Activated CD8-positive, alpha-beta memory T cell treated with anti-CD3 and anti-CD28 coated beads, Interleukin-2, amount 10 ng/mL, durations not matched to agents 7 days and 5 days (primary cell): ENCODE measurements around the gene AKAP14. TPM values are rescaled to one million over a fixed set of nuclear protein-coding genes. Genes with fewer than 3 reads are reported as not detected.

Experiments
- ATAC-seq: fragments of 150-1000 bp; cut with Tn5 transposase; one replicate; pipeline ENCODE4 v1.10.0; 2021; ENCODE audit warnings: moderate library complexity
- CTCF ChIA-PET: fragments of 350-600 bp; sonication (Branson Sonifier 250); formaldehyde crosslinking; loops from one replicate; lab custom pipeline; 2021; ENCODE audit warnings: antibody characterized with exemption; lab: Charles Lee
- DNase-seq: peaks from one replicate; pipeline ENCODE4 v3.0.0-alpha.2; 2020
- H3K27ac Mint-ChIP-seq: one replicate; pipeline ENCODE4 v1.8.0; 2021; ENCODE audit warnings: mild to moderate bottlenecking, mixed read lengths
- H3K27me3 Mint-ChIP-seq: one replicate; pipeline ENCODE4 v1.8.0; 2021; ENCODE audit warnings: mixed read lengths
- H3K36me3 Mint-ChIP-seq: one replicate; pipeline ENCODE4 v1.8.0; 2021; ENCODE audit warnings: mild to moderate bottlenecking, mixed read lengths
- H3K4me1 Mint-ChIP-seq: one replicate; pipeline ENCODE4 v1.8.0; 2021; ENCODE audit warnings: mixed read lengths
- H3K4me3 Mint-ChIP-seq: one replicate; pipeline ENCODE4 v1.8.0; 2021; ENCODE audit warnings: mild to moderate bottlenecking, moderate library complexity, mixed read lengths
- H3K9me3 Mint-ChIP-seq: one replicate; pipeline ENCODE4 v1.8.0; 2022; ENCODE audit warnings: low read depth, mixed read lengths
- total RNA-seq, 2 experiments: library from RNA; stranded (reverse); gene quantifications; one replicate each; pipeline ENCODE4 v1.2.3, GENCODE V29; 2021

The AKAP14 gene
- not detected for total RNA-seq

GRCh38 chrX:119895843-119896326 lies at the start of gene AKAP14:
TSS of gene AKAP14 (plus strand) at chrX:119895893. CDS start at chrX:119903224, 7,331 bp downstream.
- Mint-ChIP-seq H3K9me3 (no peaks in the 10 kb centered on the region), H3K36me3 (no peaks in the 10 kb centered on the region), H3K4me3 (no peak within 1 kb of the TSS), H3K4me1 (peaks cover 3% of the 10 kb centered on the region), H3K27me3 (no peaks in the 10 kb centered on the region), H3K27ac (no peak within 1 kb of the TSS)
- CTCF ChIA-PET = no interaction called here
- DNase-seq (no peak), ATAC-seq (no peak)

GRCh38 chrX:119852382-119853353 lies 43.0 kb upstream of the AKAP14 start, which contains the start of gene UPF3B:
TSS of gene UPF3B (minus strand) at chrX:119852963. CDS start at chrX:119852928, 35 bp downstream.
- DNase-seq (peak; percentile 98), ATAC-seq (peak; percentile 98)
- H3K4me3 Mint-ChIP-seq = peak within 1 kb of the TSS; percentile 96
- no peaks in the 10 kb centered on the region for H3K9me3 Mint-ChIP-seq
- CTCF ChIA-PET = interaction anchor here (1.0 to 1.5 kb wide), 3 partner anchors 19 to 61 kb away, joined by 3 to 9 read pairs (median 3); partner anchors contain the start of gene RPL39
- H3K27me3 Mint-ChIP-seq = no peaks in the 10 kb centered on the region
- peaks cover 17% of the 10 kb centered on the region for H3K36me3 Mint-ChIP-seq
- H3K27ac Mint-ChIP-seq = peak within 1 kb of the TSS; percentile 90
- H3K4me1 Mint-ChIP-seq = peaks cover 12% of the 10 kb centered on the region

GRCh38 chrX:119853444-119853843 lies 42.2 kb upstream of the AKAP14 start:
- no peaks in the 10 kb centered on the region for H3K27me3 Mint-ChIP-seq
- ATAC-seq (no peak), DNase-seq (no peak)
- CTCF ChIA-PET = interaction anchor here (1.0 to 1.5 kb wide), 3 partner anchors 19 to 62 kb away, joined by 3 to 9 read pairs (median 3); partner anchors contain the start of gene RPL39
- peak overlapping the region; percentile 90 for H3K27ac Mint-ChIP-seq
- peaks cover 14% of the 10 kb centered on the region for H3K4me1 Mint-ChIP-seq
- peaks cover 13% of the 10 kb centered on the region for H3K36me3 Mint-ChIP-seq
- H3K4me3 Mint-ChIP-seq = peak overlapping the region; percentile 96
- no peaks in the 10 kb centered on the region for H3K9me3 Mint-ChIP-seq

GRCh38 chrX:119870626-119871131 lies 25.0 kb upstream of the AKAP14 start:
- Mint-ChIP-seq H3K27me3 (no peaks in the 10 kb centered on the region), H3K9me3 (no peaks in the 10 kb centered on the region)

GRCh38 chrX:119871245-119871598 lies 24.5 kb upstream of the AKAP14 start:
- ATAC-seq (peak; percentile 51), DNase-seq (no peak)
- Mint-ChIP-seq H3K4me1 (peaks cover 14% of the 10 kb centered on the region), H3K27me3 (no peaks in the 10 kb centered on the region), H3K9me3 (no peaks in the 10 kb centered on the region), H3K27ac (peak overlapping the region; percentile 100), H3K36me3 (peaks cover 8% of the 10 kb centered on the region), H3K4me3 (peak overlapping the region; percentile 100)
- CTCF ChIA-PET = interaction anchor here (1.3 to 2.7 kb wide), 4 partner anchors 12 to 116 kb away, joined by 4 to 10 read pairs (median 6); partner anchors contain the start of gene RPL39

More at GRCh38 chrX:119870626-119871131, 25.0 kb upstream of the AKAP14 start:
- CTCF ChIA-PET = interaction anchor here (1.1 to 2.7 kb wide), 7 partner anchors 8 to 117 kb away, joined by 3 to 10 read pairs (median 4); partner anchors contain the start of gene RPL39
- Mint-ChIP-seq H3K4me3 (peak overlapping the region; percentile 100), H3K4me1 (peaks cover 14% of the 10 kb centered on the region), H3K27ac (peak overlapping the region; percentile 100), H3K36me3 (peaks cover 8% of the 10 kb centered on the region)
- ATAC-seq (peak; percentile 21), DNase-seq (peak; percentile 58)

GRCh38 chrX:119871599-119872395 lies 23.9 kb upstream of the AKAP14 start, which contains the start of the genes NDUFA1 and RNF113A:
TSS of gene NDUFA1 (plus strand) at chrX:119871832. CDS start at chrX:119871912, 80 bp downstream.
TSS of gene RNF113A (minus strand) at chrX:119871733. CDS start at chrX:119871613, 120 bp downstream.
- Mint-ChIP-seq H3K9me3 (no peaks in the 10 kb centered on the region), H3K27me3 (no peaks in the 10 kb centered on the region), H3K36me3 (peaks cover 8% of the 10 kb centered on the region), H3K27ac (peak within 1 kb of the TSS; percentile 100), H3K4me3 (peak within 1 kb of the TSS; percentile 100), H3K4me1 (peaks cover 14% of the 10 kb centered on the region)
- peak; percentile 92 for DNase-seq
- CTCF ChIA-PET = interaction anchor here (2.0 to 2.7 kb wide), 3 partner anchors 12 to 81 kb away, joined by 4 to 10 read pairs (median 8); partner anchors contain the start of gene RPL39
- ATAC-seq = peak; percentile 95

- Mint-ChIP-seq H3K4me3 (no peak overlapping the region), H3K4me1 (peaks cover 22% of the 10 kb centered on the region), H3K27ac (no peak overlapping the region), H3K9me3 (no peaks in the 10 kb centered on the region), H3K36me3 (peaks cover 6% of the 10 kb centered on the region), H3K27me3 (no peaks in the 10 kb centered on the region)
- CTCF ChIA-PET = interaction anchor here (0.5 to 1.2 kb wide), 5 partner anchors 9 to 336 kb away, joined by 3 to 5 read pairs (median 3); partner anchors contain the start of gene RPL39
- DNase-seq = no peak
- no peak for ATAC-seq
Observed at GRCh38 chrX:119878740-119879139, 17.0 kb upstream of the AKAP14 start.

- Mint-ChIP-seq H3K36me3 (peaks cover 6% of the 10 kb centered on the region), H3K9me3 (no peaks in the 10 kb centered on the region), H3K27me3 (no peaks in the 10 kb centered on the region), H3K4me3 (no peak overlapping the region), H3K27ac (peak overlapping the region; percentile 66), H3K4me1 (peaks cover 19% of the 10 kb centered on the region)
- ATAC-seq = no peak
- peak; percentile 46 for DNase-seq
- CTCF ChIA-PET = interaction anchor here (1.3 to 1.6 kb wide), 2 partner anchors 24 to 91 kb away, joined by 3 read pairs; no protein-coding TSS in a partner anchor
Observed at GRCh38 chrX:119880076-119880475, 15.6 kb upstream of the AKAP14 start.

GRCh38 chrX:119880552-119881437 lies 14.9 kb upstream of the AKAP14 start:
- CTCF ChIA-PET = interaction anchor here (1.3 to 1.6 kb wide), 2 partner anchors 25 to 92 kb away, joined by 3 read pairs; no protein-coding TSS in a partner anchor
- ATAC-seq = peak; percentile 87
- Mint-ChIP-seq H3K4me3 (no peak overlapping the region), H3K27me3 (no peaks in the 10 kb centered on the region), H3K36me3 (peaks cover 6% of the 10 kb centered on the region), H3K4me1 (peaks cover 20% of the 10 kb centered on the region), H3K27ac (peak overlapping the region; percentile 66), H3K9me3 (no peaks in the 10 kb centered on the region)
- peak; percentile 52 for DNase-seq

- Mint-ChIP-seq H3K9me3 (no peaks in the 10 kb centered on the region), H3K27me3 (no peaks in the 10 kb centered on the region), H3K27ac (peak overlapping the region; percentile 72), H3K36me3 (no peaks in the 10 kb centered on the region), H3K4me1 (peaks cover 18% of the 10 kb centered on the region), H3K4me3 (peak overlapping the region; percentile 65)
- DNase-seq = peak; percentile 70
- peak; percentile 92 for ATAC-seq
- CTCF ChIA-PET = interaction anchor here (2.3 kb wide), 1 partner anchor 98 kb away, joined by 8 read pairs; no protein-coding TSS in a partner anchor
Observed at GRCh38 chrX:119885554-119886428, 9.9 kb upstream of the AKAP14 start.
